Thyroid gland (tissue), 4 donors: Measurements from ENCODE around the gene TAF3. TPM values are rescaled to one million over a fixed set of nuclear protein-coding genes. Genes with fewer than 3 reads are reported as not detected.

Experiments used
- DNase-seq, 2 donors: peaks; one replicate each; pipeline ENCODE4 v3.0.0-alpha.2; 2019
- H3K27ac ChIP-seq, 3 donors: fragments of 200-600 bp; sonication (generic); 1 replicate in 2 of 3; 2 replicates in 1 of 3; pipeline ENCODE4 v1.5.1; 2016 to 2019; ENCODE audit warnings: mild to moderate bottlenecking in 1 of 3, moderate library complexity in 1 of 3
- H3K27me3 ChIP-seq: fragments of 200-600 bp; sonication (generic); one replicate; pipeline ENCODE4 v1.5.1; 2019
- H3K36me3 ChIP-seq, 2 donors: fragments of 200-600 bp; sonication (generic); one replicate each; pipeline ENCODE4 v1.5.1; 2016 to 2019
- H3K4me1 ChIP-seq, 2 donors: fragments of 200-600 bp; sonication (generic); one replicate each; pipeline ENCODE4 v1.5.1; 2017 to 2019
- H3K4me3 ChIP-seq, 3 donors: fragments of 200-600 bp; sonication (generic); replicated peaks in 1 of 3; 1 replicate in 2 of 3; 2 replicates in 1 of 3; pipeline ENCODE4 v1.5.1; 2016; ENCODE audit warnings: mild to moderate bottlenecking in 1 of 3
- H3K9me3 ChIP-seq: fragments of 200-600 bp; sonication (generic); one replicate; pipeline ENCODE4 v1.5.1; 2017
- POLR2A ChIP-seq, 2 donors: fragments of 450-650 bp; IDR thresholded peaks; one replicate each; pipeline ENCODE4 v1.6.1; 2017; ENCODE audit warnings: antibody characterized with exemption in 2 of 2, mild to moderate bottlenecking in 2 of 2, moderate library complexity in 1 of 2
- WGBS, 2 donors: methylation state at CpG; one replicate each; pipeline ENCODE4 v1.1.5; 2017; 5-methylcytosine and 5-hydroxymethylcytosine counted together
- intact Hi-C: fragments of 100-400 bp; cut with DNase I; formaldehyde crosslinking; loops from one replicate; pipeline ENCODE4 v1.15.1; 2023
- total RNA-seq, 4 donors: library from RNA; depleted of rRNA; stranded (reverse); fragments of >200 nt; gene quantifications; one replicate each; pipeline ENCODE4 v1.2.3, GENCODE V29; 2016
- TF ChIP-seq, protein P1 (sequence below), 6 experiments: fragments of 200-600 bp in 3 of 6; fragments of 450-650 bp in 3 of 6; sonication (generic) in 3 of 6; IDR thresholded peaks; one replicate each; pipeline ENCODE4 v1.5.1; 2016 to 2019; ENCODE audit warnings: antibody characterized with exemption in 6 of 6, mild to moderate bottlenecking in 2 of 6, inconsistent platforms in 1 of 6, moderate library complexity in 1 of 6

The TAF3 gene
- total RNA-seq, 4 donors from 2014 or later = 6.7 to 11.0 (median 8.6) TPM

DNA sequence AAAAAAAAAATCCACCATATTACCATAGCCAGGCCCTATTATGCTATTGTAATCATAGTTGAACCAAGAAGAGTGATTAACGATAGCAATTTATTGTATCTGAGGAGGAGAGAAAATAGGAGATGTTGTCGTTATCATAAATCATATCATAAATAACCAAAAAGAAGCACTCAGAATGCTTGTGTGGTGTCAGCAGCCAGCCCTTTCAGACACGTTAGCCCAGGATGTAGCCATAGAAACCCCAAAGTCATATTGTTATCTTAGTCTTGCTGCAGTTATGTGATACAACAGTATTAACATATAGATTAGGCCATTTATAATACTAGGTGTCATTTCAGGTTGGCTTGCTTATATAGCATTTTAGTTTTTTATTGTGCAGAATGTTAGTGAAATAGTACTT lies 134.0 kb downstream of the TAF3 start:
- intact Hi-C loops = no loop called here
- WGBS, 2 donors = 95 to 96% methylated on average over 3 of the region's 3 CpGs
- no peak for DNase-seq
- Histone ChIP-seq H3K27ac (no peak overlapping the region), H3K4me3 (no peak overlapping the region), H3K4me1 (peaks cover 0 to 3% of the 10 kb centered on the region in 2 donors), H3K27me3 (no peaks in the 10 kb centered on the region), H3K36me3 (no peaks in the 10 kb centered on the region), H3K9me3 (no peaks in the 10 kb centered on the region)
- TF ChIP-seq, protein P1, sequence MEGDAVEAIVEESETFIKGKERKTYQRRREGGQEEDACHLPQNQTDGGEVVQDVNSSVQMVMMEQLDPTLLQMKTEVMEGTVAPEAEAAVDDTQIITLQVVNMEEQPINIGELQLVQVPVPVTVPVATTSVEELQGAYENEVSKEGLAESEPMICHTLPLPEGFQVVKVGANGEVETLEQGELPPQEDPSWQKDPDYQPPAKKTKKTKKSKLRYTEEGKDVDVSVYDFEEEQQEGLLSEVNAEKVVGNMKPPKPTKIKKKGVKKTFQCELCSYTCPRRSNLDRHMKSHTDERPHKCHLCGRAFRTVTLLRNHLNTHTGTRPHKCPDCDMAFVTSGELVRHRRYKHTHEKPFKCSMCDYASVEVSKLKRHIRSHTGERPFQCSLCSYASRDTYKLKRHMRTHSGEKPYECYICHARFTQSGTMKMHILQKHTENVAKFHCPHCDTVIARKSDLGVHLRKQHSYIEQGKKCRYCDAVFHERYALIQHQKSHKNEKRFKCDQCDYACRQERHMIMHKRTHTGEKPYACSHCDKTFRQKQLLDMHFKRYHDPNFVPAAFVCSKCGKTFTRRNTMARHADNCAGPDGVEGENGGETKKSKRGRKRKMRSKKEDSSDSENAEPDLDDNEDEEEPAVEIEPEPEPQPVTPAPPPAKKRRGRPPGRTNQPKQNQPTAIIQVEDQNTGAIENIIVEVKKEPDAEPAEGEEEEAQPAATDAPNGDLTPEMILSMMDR (IDR thresholded peaks at IDR 0.05) = no peak
- no peak for TF ChIP-seq POLR2A (IDR thresholded peaks at IDR 0.05)

DNA sequence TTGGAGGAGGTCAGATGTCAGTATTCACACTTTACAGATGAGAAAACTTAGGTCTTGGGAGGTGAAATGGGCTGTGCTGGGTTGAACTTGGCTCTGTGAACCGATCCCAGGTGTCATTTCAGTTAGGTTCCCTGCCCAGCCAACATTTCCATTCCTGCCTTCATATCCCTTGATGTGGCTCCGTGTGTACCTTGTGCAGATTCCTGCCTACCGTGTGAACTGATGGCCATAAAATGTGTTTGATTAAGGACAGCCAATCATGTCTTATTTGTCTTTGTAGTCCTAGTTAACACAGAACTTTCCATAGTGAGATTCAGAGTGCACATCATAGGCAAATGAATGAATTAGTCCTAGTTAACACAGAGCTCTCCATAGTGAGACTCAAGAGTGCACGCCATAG lies 135.1 kb downstream of the TAF3 start:
- no peaks in the 10 kb centered on the region for H3K36me3 ChIP-seq
- H3K4me1 ChIP-seq = peaks cover 0 to 3% of the 10 kb centered on the region in 2 donors
- WGBS, 2 donors = 94 to 97% methylated on average over 4 of the region's 4 CpGs
- DNase-seq = no peak
- no peaks in the 10 kb centered on the region for H3K9me3 ChIP-seq
- intact Hi-C loops = no loop called here
- no peaks in the 10 kb centered on the region for H3K27me3 ChIP-seq
- H3K27ac ChIP-seq = no peak overlapping the region
- no peak for TF ChIP-seq POLR2A (IDR thresholded peaks at IDR 0.05)
- TF ChIP-seq, protein P1 (IDR thresholded peaks at IDR 0.05) = no peak
- H3K4me3 ChIP-seq = no peak overlapping the region

DNA sequence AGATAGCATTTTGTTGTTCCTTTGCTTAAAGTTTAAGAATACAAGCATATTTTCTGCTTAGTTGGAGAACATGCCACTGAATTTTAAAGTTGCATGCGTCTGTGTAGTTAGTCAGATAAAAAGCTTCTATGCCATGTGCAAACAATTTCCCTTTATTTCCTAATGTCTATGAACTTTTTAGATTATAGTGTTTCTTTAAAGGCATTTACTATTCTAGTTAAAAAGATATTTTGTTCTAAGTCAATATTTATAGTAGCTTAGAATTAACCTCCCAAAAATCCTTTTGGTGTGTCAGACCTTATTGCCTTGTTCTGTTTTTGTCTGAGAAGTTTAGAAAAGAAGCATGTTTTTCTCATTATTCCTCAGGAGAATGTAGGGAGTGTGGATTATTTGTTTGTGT lies 137.1 kb downstream of the TAF3 start:
- TF ChIP-seq, protein P1 (IDR thresholded peaks at IDR 0.05) = no peak
- TF ChIP-seq POLR2A (IDR thresholded peaks at IDR 0.05) = no peak
- WGBS, 2 donors = 81 to 90% methylated on average over 1 of the region's 1 CpG
- Histone ChIP-seq H3K27ac (no peak overlapping the region), H3K27me3 (no peaks in the 10 kb centered on the region), H3K36me3 (no peaks in the 10 kb centered on the region), H3K9me3 (no peaks in the 10 kb centered on the region), H3K4me1 (peaks cover 0 to 3% of the 10 kb centered on the region in 2 donors), H3K4me3 (no peak overlapping the region)
- intact Hi-C loops = no loop called here
- no peak for DNase-seq

DNA sequence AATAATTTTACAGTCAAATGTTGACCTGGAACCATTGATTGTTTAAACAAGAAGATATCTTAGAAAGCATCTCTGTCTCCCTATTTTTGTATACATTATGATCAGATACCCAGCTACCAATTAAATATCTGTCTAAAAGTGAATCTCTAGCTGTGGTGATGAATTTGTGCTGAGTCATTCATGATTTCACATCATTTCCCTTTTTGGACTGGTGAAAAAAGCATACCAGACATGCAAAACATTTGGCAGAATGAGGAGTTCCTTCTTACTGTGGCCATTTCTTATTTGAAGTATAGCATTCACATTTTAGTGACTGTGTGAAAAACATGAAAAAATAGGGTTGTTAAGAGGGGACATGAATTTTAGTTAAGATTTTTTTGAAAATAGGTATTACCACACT lies 138.2 kb downstream of the TAF3 start:
- intact Hi-C loops = no loop called here

DNA sequence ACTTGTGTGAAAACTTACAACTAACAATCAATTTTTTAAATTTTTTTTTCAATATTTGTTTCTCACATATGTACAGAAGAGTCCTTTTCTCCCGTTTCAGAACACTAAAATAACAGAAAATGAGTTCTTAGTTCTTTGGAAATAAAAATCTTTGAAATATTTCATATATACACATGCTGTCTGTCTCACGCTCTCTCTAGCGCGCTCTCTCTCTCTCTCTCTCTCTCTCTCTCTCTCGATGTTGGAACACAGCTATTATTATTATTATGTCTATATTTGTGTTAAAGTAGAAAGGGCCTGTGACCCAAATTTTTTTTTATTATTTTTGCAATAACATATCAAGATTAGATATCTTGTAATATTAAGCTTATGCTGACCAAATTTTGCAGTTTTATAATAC lies 139.3 kb downstream of the TAF3 start:
- no peak overlapping the region for H3K4me3 ChIP-seq
- no peak overlapping the region for H3K27ac ChIP-seq
- no peak for DNase-seq
- H3K36me3 ChIP-seq = no peaks in the 10 kb centered on the region
- no peaks in the 10 kb centered on the region for H3K27me3 ChIP-seq
- H3K9me3 ChIP-seq = no peaks in the 10 kb centered on the region
- TF ChIP-seq, protein P1 (IDR thresholded peaks at IDR 0.05) = no peak
- no peak for TF ChIP-seq POLR2A (IDR thresholded peaks at IDR 0.05)
- H3K4me1 ChIP-seq = peaks cover 0 to 3% of the 10 kb centered on the region in 2 donors
- intact Hi-C loops = no loop called here
- 74 to 95% methylated on average over 5 of the region's 5 CpGs for WGBS, 2 donors

More for the DNA sequence above, 138.2 kb downstream of the TAF3 start:
- no peak overlapping the region for H3K4me3 ChIP-seq
- no peak overlapping the region for H3K27ac ChIP-seq
- TF ChIP-seq, protein P1 (IDR thresholded peaks at IDR 0.05) = no peak
- TF ChIP-seq POLR2A (IDR thresholded peaks at IDR 0.05) = no peak
- H3K36me3 ChIP-seq = no peaks in the 10 kb centered on the region
- H3K9me3 ChIP-seq = no peaks in the 10 kb centered on the region
- DNase-seq = no peak
- peaks cover 0 to 3% of the 10 kb centered on the region in 2 donors for H3K4me1 ChIP-seq
- H3K27me3 ChIP-seq = no peaks in the 10 kb centered on the region
